NCI-H82 treated with DMSO at 0.1 percent for 48 hours (cell line): ENCODE results near the gene COX7B.
A peak's percentile ranks its signal among the peaks of the same experiment; 100 is the strongest.
"Not testable (repeated sequence)": the region's sequence is repeated elsewhere in the genome, so short reads cannot be mapped to it uniquely, and the experiment has no call there.

ENCODE experiments used
- DNase-seq: peaks from one replicate; lab custom pipeline; 2025; ENCODE audit not compliant: unreplicated experiment; lab: John Stamatoyannopoulos, UW

COX7B gene

DNA sequence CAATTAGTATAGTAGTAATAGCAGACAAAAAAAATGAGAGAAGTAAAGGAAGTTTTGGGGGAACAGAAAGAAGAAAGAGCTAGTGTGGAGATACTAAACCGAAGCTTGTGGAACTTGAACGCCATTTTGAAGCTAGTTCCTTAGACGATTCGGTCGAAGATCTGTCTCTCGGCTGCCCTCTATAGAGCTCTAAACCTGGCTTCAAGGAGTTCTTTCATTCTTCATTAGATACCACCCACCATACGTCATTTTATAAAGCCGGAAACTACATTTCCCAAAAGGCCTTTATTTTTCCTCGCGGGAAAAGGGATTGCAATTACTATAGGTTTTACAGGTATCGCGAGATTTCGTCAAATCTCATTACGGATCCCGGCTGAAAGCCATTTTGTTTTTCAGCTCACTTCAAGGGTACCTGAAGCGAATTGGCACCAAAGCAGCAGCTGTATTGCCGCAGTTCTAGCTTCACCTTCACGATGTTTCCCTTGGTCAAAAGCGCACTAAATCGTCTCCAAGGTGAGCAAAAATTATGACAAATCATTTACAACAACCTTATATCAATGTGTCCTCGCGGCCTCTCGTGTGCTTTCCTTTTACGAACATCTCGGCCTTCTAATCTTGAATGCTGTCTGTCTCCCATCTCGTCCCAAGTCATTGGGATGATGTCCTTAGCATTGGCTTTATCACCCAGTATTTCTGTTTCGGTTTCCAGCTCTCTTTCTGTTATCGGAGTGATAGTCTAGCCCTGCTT is at the start of gene COX7B:
COX7B (plus strand) TSS at position 388 of the 748 bp plus-strand sequence; CDS start at position 474, 86 bp downstream.
- peak; percentile 96 for DNase-seq

DNA sequence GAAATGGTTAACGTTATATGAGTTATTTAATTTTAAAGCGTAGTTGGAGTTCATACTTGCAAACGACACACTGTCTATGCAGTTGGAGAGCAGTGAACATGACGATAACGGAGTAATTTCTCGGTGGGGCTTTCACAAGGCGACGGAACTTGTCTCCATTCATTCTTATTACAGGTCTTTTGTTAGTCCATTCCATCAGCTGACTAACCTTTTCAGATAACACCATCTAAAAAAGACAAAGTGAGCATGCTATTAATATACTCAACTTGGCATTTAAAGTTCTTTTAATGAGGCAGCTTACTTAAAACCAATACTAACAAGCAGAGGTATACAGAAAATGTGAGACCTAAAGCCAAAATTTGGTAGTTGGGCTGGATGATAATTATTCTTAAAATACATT is 23.9 kb upstream of the COX7B start:
- no peak for DNase-seq

- DNase-seq, result not testable (repeated sequence)
These were observed 17.9 kb upstream of the COX7B start for GRCh38 chrX:77881418-77881817.

DNA sequence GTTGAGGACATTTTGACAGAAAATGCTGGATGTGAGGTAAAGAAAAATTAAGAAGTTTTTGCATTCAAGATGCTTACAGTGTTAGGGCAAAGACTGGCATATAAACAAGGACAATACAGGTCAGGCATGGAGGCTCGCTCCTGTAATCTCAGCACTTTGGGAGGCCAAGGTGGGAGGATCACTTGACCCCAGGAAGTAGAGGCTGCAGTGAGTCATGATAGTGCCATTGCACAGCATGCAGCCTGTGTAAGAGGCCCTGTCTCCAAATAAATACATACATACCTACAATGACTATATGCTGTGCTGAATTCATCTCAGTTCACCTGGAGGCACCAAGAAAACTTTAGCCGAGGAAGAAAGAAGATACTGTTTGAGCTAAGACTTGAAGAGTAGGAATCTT is 6.4 kb upstream of the COX7B start:
- DNase-seq, result no peak

DNA sequence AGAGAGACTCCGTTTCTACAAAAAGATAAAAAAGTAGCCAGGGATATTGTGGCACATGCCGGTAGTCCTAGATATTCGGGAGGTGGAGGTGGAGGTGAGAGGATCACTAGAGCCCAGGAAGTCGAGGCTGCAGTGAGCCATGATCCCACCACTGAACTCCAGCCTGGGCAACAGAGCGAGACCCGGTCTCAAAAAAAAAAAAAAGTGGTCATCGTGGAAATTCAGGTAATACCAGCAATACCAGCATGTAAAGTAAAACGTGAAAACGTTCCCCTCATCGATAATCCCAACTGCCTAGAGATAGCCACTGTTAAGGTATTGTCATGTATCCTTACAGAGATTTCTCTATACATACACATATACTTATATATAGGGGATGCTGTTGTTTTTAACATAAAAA is 5.6 kb upstream of the COX7B start:
- DNase-seq, result no peak

GRCh38 chrX:77894921-77895886 is 4.1 kb upstream of the COX7B start, which contains the start of gene MAGT1:
TSS of gene MAGT1 (minus strand) at chrX:77895435. CDS start at chrX:77895410, 25 bp downstream.
- DNase-seq, result peak; percentile 95

DNA sequence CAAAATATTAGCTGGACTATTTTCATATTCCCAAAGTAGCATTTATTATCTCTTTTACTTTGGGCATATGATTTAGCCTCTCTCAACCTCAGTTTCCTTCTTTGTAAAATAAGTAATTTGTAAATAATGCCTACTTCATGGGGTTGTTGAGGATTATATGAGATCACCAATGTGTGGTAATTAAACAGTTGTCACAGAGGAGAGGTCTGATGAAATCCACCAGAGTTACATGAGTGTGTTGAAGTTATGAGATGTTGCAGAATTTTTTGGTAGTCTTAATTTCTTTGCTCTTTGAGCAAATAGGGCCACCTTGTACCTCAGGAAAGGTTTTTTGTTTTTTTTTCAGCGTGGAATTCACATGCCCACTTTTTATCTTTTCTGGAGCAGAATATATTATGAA is 1.4 kb downstream of the COX7B start:
- DNase-seq, result no peak

- no peak for DNase-seq
These were observed 2.2 kb downstream of the COX7B start for GRCh38 chrX:77901506-77901905.

DNA sequence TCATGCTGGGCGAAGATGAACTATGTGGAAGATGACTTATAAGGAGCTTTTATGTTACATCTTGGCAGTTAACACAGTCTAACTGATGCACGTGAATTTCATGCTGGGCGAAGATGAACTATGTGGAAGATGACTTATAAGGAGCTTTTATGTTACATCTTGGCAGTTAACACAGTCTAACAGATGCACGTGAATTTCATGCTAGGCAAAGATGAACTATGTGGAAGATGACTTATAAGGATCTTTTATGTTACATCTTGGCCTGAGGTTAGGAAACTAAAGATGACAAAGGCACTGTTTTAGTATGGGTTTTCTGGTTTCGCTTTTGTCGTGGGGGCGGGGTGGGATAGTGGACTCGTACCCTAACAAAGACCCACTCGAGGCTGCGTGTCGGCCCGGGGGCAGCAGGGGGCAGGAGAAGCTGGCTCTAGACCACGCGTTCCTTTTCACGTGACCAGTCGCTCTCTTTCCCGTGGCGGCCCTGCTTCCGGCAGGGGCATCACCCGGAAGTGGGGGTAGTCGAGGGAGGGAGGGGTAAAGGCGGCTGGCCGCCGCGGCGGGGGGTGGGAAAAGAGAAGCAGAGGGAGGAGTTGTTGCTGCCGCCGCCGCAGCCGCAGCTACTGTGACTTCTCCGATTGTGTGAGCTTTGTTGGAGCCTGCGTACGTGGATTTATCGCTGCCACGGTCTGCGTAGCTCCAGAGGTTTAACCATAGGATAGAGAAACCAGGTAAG is 11.0 kb downstream of the COX7B start, which contains the start of gene ATP7A:
ATP7A (plus strand) TSS at position 586 of the 733 bp plus-strand sequence. CDS start 60,949 bp downstream, outside the sequence.
- DNase-seq, result peak; percentile 93

GRCh38 chrX:77917294-77917933 is 18.1 kb downstream of the COX7B start:
- no peak for DNase-seq

DNA sequence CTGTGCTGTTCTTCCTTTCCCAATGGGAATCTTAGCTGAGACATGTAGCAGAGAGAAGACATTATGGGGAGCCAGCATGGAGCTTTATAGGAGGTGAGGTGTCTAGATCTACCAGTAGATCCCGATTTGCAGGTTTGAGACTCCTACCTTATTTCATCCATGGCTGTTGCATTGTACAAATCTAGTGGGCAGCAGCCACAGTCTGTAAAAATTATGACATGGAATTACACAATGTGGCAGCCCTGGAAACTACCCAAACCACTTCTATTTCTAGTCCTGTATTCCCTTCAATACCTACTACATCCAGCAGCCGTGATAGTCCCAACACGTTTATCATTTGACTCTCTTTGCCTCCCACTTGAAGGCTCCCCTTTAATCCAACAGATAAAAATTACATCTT is 19.3 kb downstream of the COX7B start:
- DNase-seq, result no peak

- not testable (repeated sequence) for DNase-seq
These were observed 20.1 kb downstream of the COX7B start for GRCh38 chrX:77919370-77919769.

DNA sequence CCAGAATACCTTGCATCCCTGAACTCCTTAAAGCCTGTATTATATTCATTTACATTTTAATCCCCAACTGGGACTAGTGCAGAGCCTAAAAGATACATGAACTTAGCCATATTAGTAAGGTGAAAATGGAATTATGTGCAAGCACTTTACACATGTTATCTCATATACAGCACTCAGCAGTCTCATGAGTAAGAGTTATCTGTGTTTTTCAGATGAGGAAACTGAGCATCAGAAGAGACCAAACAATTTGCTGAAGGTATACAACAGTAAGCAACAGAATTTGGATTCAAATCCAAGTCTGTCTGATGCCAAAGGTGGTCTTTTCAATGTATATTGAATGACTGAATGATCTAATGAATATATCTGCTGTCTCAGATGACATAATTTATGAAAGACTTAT is 23.5 kb downstream of the COX7B start:
- no peak for DNase-seq

DNA sequence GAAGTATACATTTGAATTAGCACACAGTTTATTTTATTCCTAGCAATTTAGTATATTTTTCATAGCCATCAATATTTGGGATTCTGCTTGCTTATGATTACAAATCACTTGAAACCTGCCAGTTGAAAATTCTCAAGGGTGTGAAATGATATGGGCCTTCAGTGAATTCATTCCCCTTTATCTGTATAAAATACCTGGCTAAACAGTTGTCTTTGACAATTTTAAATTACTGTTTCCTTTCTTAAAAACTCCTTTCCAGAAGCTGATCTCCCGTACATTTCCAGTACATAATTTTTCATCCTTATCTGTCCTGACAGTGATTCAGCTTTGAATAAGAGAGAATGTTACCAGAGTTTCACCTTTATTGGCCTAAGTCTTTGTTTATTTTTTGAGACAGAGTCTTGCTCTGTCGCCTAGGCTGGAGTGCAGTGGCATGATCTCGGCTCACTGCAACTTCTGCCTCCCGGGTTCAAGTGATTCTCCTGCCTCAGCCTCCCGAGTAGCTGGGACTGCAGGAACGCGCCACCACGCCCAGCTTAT is 25.1 kb downstream of the COX7B start:
- no peak for DNase-seq

GRCh38 chrX:77925764-77926163 is 26.5 kb downstream of the COX7B start:
- no peak for DNase-seq

DNA sequence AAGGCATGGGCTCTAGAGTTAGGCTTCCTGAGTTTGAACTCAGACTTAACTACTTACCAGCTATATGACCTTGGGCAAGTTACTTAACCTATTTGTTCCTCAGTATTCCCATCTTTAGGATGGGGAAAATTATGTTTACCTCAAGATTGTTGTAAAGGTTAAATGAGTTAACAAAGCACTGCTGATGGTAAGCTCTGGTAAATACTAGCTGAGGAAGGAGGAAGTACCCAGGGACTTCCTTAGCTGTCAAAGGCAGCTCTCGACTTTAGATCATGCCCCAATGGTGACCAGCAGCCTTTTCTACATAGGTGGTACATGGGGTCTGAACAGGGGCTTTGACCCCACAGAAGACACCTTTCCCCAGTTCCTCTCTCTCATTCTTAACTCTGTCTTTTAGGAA is 31.3 kb downstream of the COX7B start:
- DNase-seq, result no peak

GRCh38 chrX:77935886-77936285 is 36.6 kb downstream of the COX7B start:
- DNase-seq, result no peak

DNA sequence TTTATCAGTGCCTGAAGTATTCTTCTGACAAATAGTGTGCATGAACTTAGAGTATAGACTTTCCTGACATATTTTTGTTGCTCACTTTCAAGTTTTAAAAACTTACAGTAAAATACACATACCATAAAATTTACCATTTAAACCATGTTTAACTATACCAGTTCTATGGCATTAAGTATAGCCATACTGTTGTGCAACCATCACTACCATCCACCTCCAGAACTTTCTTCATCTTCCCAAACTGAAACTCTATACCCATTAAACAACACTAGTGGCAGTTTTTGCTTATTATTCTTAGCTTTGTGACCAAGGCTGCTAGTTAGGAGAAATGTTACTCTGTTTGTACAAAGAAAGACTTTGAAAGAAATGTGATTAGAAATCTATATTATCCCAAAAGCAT is 37.0 kb downstream of the COX7B start:
- DNase-seq, result no peak

GRCh38 chrX:77937291-77937690 is 38.0 kb downstream of the COX7B start:
- DNase-seq, result no peak

GRCh38 chrX:77938083-77938680 is 38.9 kb downstream of the COX7B start:
- DNase-seq, result no peak
